Stimulated activated CD4-positive, alpha-beta T cell treated with anti-CD3 and anti-CD28 coated beads, Interleukin-12 subunit alpha, Interleukin-12 subunit beta, amount 100 ng/mL, for 48 hours (primary cell): ENCODE results near the gene CNKSR2.
"Not testable (repeated sequence)": the region's sequence is repeated elsewhere in the genome, so short reads cannot be mapped to it uniquely, and the experiment has no call there.

ENCODE experiments used
- DNase-seq, 3 donors: peaks; one replicate each; pipeline ENCODE4 v3.0.0-alpha.2; 2020; ENCODE audit warnings: low read depth in 2 of 3, low spot score in 1 of 3

Gene CNKSR2

GRCh38 chrX:21438792-21439191, 64.6 kb downstream of the CNKSR2 start:
- DNase-seq = no peak

GRCh38 chrX:21440911-21441310, 66.7 kb downstream of the CNKSR2 start:
- DNase-seq = no peak

GRCh38 chrX:21457718-21458117, 83.5 kb downstream of the CNKSR2 start:
- no peak for DNase-seq

- DNase-seq = no peak
These were observed 94.9 kb downstream of the CNKSR2 start for GRCh38 chrX:21469071-21469470.

GRCh38 chrX:21476909-21477308, 102.7 kb downstream of the CNKSR2 start:
- no peak for DNase-seq

- peak in 1 of 3 donors; percentile 2 for DNase-seq
These were observed 105.6 kb downstream of the CNKSR2 start for GRCh38 chrX:21479695-21480270.

- no peak for DNase-seq
These were observed 107.5 kb downstream of the CNKSR2 start for GRCh38 chrX:21481761-21482160.

- not testable (repeated sequence) for DNase-seq
These were observed 109.8 kb downstream of the CNKSR2 start for GRCh38 chrX:21484051-21484450.

- no peak for DNase-seq
These were observed 113.6 kb downstream of the CNKSR2 start for GRCh38 chrX:21487832-21488231.

- no peak for DNase-seq
These were observed 116.1 kb downstream of the CNKSR2 start for GRCh38 chrX:21490341-21490740.

GRCh38 chrX:21493226-21493830, 119.1 kb downstream of the CNKSR2 start:
- no peak for DNase-seq

GRCh38 chrX:21503593-21503992, 129.4 kb downstream of the CNKSR2 start:
- DNase-seq = no peak

- no peak for DNase-seq
These were observed 135.7 kb downstream of the CNKSR2 start for GRCh38 chrX:21509912-21510311.

GRCh38 chrX:21524008-21524407, 149.8 kb downstream of the CNKSR2 start:
- no peak for DNase-seq

GRCh38 chrX:21528076-21528475, 153.9 kb downstream of the CNKSR2 start:
- no peak for DNase-seq

- no peak for DNase-seq
These were observed 155.6 kb downstream of the CNKSR2 start for GRCh38 chrX:21529771-21530170.

GRCh38 chrX:21544642-21545041, 170.4 kb downstream of the CNKSR2 start:
- DNase-seq = not testable (repeated sequence)

- no peak for DNase-seq
These were observed 185.2 kb downstream of the CNKSR2 start for GRCh38 chrX:21559417-21559816.

- DNase-seq = no peak
These were observed 190.8 kb downstream of the CNKSR2 start for GRCh38 chrX:21565025-21565424.

- no peak for DNase-seq
These were observed 200.6 kb downstream of the CNKSR2 start for GRCh38 chrX:21574793-21575192.

GRCh38 chrX:21581479-21581878, 207.3 kb downstream of the CNKSR2 start:
- no peak for DNase-seq

- no peak for DNase-seq
These were observed 211.8 kb downstream of the CNKSR2 start for GRCh38 chrX:21586001-21586400.
